ENCODE measurements around the gene CPLX3.

DNA sequence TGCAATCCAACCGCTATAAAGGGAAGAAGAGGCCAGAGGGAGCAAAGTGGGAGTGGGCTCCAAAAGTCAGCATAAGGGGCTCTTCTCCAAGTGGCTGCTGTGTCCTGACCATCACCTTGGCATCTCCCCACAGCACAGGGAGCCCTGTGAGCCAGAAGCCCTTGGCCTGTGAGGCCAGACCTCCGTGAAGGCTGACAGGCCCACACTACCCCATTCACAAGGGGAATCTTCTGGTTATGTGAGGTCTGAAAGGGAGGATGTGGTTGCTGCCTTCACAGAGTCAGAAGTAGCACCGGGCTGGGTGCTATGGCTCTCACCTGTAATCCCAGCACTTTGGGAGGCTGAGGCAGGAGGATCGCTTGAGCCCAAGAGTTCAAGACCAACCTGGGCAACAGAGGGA is 19.2 kb downstream of the CPLX3 start:
- TF ChIP-seq RARB (CRISPR knock-in tag; IDR thresholded peaks at IDR 0.05) (no peak), ZFP30 (CRISPR knock-in tag; IDR thresholded peaks at IDR 0.05) (no peak), ZC3H10 (CRISPR knock-in tag; IDR thresholded peaks at IDR 0.05) (no peak)
